ENCODE results near the gene PHLPP2.

The PHLPP2 gene

DNA sequence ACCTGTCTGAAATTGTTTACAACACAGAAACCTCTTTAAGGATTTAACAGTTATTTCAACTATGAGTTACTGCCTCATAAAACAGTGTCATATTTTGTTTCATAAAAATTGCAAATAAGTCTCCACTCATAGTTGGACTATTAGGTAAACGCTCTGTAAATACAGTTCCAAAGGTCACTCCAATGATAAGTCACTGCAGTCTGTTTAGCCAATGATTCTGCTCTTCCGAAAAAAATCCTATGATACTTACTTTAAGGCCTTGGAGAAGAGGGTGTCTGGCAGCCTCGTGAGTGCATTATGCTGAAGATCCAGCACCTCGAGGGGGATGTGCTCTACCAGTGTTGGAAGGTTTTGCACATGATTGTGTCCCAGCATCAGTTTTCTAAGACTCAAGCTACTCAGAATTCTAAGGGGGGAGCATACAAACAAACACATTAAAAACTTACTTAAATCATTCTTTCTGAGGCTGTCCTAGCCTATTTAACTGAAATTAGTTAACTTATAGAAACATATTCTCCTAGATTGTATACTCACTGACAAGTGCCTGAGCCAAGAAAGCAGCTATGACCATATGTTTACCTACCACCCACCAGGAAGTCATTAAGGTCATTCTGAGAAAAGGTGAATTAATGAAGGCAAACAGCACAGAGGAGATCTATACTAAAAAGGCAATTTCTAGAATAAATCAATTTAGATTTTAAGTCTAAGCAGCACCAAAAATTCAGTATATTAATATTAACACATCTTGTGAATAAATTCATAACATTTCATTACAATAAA, 57.4 kb downstream of the PHLPP2 start:
- peaks cover 77% of the 10 kb centered on the region for H3K36me3 Mint-ChIP-seq (ENCODE audit: low read depth)
- no peak for DNase-seq
- H3K27ac Mint-ChIP-seq = no peak overlapping the region
- H3K4me3 Mint-ChIP-seq = no peak overlapping the region
- H3K4me1 Mint-ChIP-seq (ENCODE audit: low read depth) = no peaks in the 10 kb centered on the region
- H3K9me3 Mint-ChIP-seq = no peaks in the 10 kb centered on the region
- no peaks in the 10 kb centered on the region for H3K27me3 Mint-ChIP-seq

DNA sequence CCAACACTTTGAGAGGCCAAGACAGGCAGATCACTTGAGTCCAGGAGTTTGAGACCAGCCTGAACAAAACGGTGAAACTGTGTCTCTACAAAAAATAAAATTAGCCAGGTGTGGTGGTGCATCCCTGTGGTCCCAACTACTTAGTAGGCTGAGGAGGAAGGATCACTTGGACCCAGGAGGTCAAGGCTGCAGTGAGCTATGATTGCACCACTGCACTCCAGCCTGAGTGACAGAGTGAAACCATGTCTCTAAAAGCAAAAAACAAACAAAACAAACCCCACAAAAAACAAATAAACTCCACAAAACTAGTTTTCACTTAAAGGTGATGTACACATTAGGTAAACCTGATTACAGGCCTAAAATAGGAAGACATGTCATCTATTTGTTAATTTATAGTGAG, 58.2 kb downstream of the PHLPP2 start:
- Mint-ChIP-seq H3K4me1 (ENCODE audit: low read depth) (no peaks in the 10 kb centered on the region), H3K36me3 (ENCODE audit: low read depth) (peaks cover 76% of the 10 kb centered on the region), H3K27me3 (no peaks in the 10 kb centered on the region), H3K9me3 (no peaks in the 10 kb centered on the region), H3K27ac (no peak overlapping the region), H3K4me3 (no peak overlapping the region)
- no peak for DNase-seq

DNA sequence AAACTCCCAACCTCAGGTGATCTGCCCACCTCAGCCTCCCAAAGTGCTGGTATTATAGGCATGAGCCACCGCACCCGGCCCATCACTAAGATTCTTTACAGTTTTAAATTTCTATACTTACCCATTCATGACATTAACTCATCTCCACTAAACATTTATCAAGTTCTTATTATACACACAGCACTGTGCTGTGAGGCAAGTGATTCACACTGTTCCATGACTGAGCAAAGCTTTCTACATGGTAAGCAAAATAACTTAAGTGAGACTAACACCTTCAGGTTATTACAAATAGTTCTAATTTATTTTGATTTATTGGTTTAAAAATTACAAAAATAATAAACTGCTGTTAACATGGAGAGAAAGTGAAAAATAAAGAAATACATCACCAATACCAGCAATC, 65.0 kb downstream of the PHLPP2 start:
- no peaks in the 10 kb centered on the region for H3K4me1 Mint-ChIP-seq (ENCODE audit: low read depth)

DNA sequence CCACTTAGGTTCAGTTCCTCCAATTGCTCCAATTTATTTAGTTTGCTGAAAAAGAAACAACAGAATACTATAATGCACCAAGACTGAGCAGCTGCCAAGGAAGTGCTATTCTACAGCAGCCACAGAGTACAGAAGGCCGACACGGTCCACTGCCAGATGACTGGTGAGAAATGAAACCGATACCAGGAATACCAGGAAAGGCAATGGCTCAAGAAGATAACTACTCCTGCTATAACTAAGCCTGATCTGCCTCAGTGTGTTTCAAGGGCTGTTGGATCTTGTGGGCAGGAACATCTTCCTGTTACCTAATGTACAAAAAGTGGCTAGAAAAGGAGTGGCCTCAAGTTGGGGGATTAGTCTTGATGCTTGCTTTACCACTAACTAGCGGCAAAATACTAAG, 65.7 kb downstream of the PHLPP2 start:
- no peak overlapping the region for H3K27ac Mint-ChIP-seq
- DNase-seq = no peak
- H3K27me3 Mint-ChIP-seq = no peaks in the 10 kb centered on the region
- H3K4me3 Mint-ChIP-seq = no peak overlapping the region
- H3K4me1 Mint-ChIP-seq (ENCODE audit: low read depth) = no peaks in the 10 kb centered on the region
- H3K36me3 Mint-ChIP-seq (ENCODE audit: low read depth) = peaks cover 61% of the 10 kb centered on the region
- H3K9me3 Mint-ChIP-seq = no peaks in the 10 kb centered on the region

More for the DNA sequence above, 65.0 kb downstream of the PHLPP2 start:
- no peaks in the 10 kb centered on the region for H3K27me3 Mint-ChIP-seq
- H3K27ac Mint-ChIP-seq = no peak overlapping the region
- no peaks in the 10 kb centered on the region for H3K9me3 Mint-ChIP-seq
- DNase-seq = no peak
- no peak overlapping the region for H3K4me3 Mint-ChIP-seq
- H3K36me3 Mint-ChIP-seq (ENCODE audit: low read depth) = peaks cover 64% of the 10 kb centered on the region

DNA sequence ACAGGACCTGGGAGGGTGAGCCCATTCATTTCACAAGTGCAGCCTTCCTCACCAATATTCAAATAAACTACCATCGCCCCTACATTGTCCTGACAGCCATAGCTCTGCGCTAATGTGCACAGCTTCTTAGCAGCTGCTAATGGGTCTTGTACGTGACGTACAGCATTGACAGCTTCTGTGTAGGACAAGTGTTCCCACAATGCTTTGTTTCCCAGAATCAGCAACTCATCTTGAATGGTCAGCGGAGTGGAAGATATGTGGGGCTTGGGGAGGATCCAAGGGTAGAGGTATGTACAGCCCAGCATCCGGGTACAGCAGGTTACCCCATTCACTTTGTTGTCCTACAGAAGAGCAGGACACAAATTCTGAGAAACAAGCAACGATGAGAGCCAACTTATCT, 74.8 kb downstream of the PHLPP2 start:
- H3K27ac Mint-ChIP-seq = no peak overlapping the region
- no peaks in the 10 kb centered on the region for H3K4me1 Mint-ChIP-seq (ENCODE audit: low read depth)
- H3K4me3 Mint-ChIP-seq = no peak overlapping the region
- no peaks in the 10 kb centered on the region for H3K27me3 Mint-ChIP-seq
- H3K36me3 Mint-ChIP-seq (ENCODE audit: low read depth) = peaks cover 78% of the 10 kb centered on the region
- DNase-seq = no peak
- no peaks in the 10 kb centered on the region for H3K9me3 Mint-ChIP-seq

DNA sequence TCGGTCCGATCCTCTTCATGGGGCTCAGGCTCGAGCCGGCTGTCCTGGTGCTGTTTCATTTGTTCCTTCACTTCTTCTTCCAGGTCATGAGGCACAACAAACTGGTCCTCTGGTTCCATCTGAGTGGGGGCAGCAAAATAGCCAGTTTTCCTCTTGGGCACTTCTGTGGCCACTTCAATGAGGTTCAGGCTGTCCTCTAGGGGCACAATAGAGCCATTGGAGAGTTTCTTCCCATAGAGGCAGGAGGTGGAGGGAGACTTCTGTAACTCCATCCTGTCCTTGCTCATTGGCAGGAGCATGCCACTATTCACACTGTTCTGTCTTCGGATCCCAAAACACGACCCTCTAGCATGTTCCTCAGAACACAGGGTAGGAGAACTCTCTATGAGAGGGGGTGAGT, 75.6 kb downstream of the PHLPP2 start:
- Mint-ChIP-seq H3K36me3 (ENCODE audit: low read depth) (peaks cover 73% of the 10 kb centered on the region), H3K9me3 (no peaks in the 10 kb centered on the region), H3K4me3 (no peak overlapping the region), H3K4me1 (ENCODE audit: low read depth) (no peaks in the 10 kb centered on the region), H3K27me3 (no peaks in the 10 kb centered on the region), H3K27ac (no peak overlapping the region)
- no peak for DNase-seq

DNA sequence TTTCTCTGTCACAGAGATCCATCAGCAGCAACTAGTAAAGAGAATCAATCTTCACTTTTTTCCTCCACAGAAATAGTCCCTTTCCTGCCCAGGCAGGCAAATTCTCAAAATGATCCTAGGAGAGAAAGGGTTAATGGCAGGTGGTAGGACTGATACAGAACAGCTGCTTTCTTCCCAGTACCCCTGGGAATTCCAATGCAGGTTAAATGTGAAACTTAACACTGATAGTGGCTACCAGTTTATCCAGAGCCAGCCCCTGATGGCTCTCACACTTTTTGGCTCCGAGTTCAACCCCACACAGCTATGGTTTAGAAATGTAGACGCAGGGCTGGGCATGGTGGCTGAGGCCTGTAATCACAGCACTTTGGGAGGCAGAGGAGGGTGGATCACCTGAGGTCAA, 76.3 kb downstream of the PHLPP2 start:
- no peak overlapping the region for H3K27ac Mint-ChIP-seq
- H3K4me3 Mint-ChIP-seq = no peak overlapping the region
- H3K36me3 Mint-ChIP-seq (ENCODE audit: low read depth) = peaks cover 67% of the 10 kb centered on the region
- no peak for DNase-seq
- H3K9me3 Mint-ChIP-seq = no peaks in the 10 kb centered on the region
- H3K27me3 Mint-ChIP-seq = no peaks in the 10 kb centered on the region
- H3K4me1 Mint-ChIP-seq (ENCODE audit: low read depth) = no peaks in the 10 kb centered on the region

DNA sequence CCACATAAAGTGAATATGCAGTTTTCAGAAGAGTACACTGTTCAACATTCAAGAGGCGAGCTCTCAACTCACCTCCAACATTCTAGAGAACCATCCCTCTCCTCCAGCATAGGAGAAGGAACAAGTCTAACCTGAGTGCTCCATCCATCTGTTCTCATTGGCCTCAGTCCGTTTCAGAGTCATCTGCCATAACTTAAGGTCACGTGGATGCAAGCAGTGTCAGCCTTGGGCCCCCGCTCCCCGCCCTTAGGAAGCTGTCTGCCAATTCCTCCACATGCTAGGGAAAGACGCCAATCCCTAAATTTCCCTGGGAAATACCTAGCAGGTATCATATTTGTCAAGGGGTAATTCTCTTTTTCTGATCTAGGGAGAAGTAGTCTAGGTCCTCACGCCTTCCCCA, 77.1 kb downstream of the PHLPP2 start:
- H3K4me3 Mint-ChIP-seq = no peak overlapping the region
- H3K4me1 Mint-ChIP-seq (ENCODE audit: low read depth) = no peaks in the 10 kb centered on the region
- peaks cover 59% of the 10 kb centered on the region for H3K36me3 Mint-ChIP-seq (ENCODE audit: low read depth)
- no peaks in the 10 kb centered on the region for H3K9me3 Mint-ChIP-seq
- no peak overlapping the region for H3K27ac Mint-ChIP-seq
- H3K27me3 Mint-ChIP-seq = no peaks in the 10 kb centered on the region
- DNase-seq = no peak

DNA sequence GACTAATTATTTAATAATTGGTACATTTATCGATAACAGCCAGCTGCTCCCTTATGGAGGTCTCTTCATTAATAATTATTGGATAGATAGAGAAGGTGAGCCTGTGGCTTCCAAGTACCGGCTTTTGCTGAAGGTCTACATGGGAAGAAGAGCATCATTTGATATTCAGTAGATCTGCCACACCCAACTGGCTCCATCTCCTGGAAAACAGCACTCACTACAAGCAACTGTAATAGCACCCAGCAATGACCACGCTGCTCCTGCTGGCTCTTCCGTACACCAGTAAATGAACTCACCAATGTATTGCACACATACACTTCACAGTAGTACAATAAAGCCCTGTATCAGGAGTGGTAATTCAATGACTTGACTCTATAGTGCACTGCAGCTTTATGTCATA, 79.1 kb downstream of the PHLPP2 start:
- H3K4me1 Mint-ChIP-seq (ENCODE audit: low read depth) = no peaks in the 10 kb centered on the region
- no peak overlapping the region for H3K27ac Mint-ChIP-seq
- no peaks in the 10 kb centered on the region for H3K9me3 Mint-ChIP-seq
- H3K27me3 Mint-ChIP-seq = no peaks in the 10 kb centered on the region
- H3K36me3 Mint-ChIP-seq (ENCODE audit: low read depth) = peaks cover 45% of the 10 kb centered on the region
- H3K4me3 Mint-ChIP-seq = no peak overlapping the region
- DNase-seq = no peak

DNA sequence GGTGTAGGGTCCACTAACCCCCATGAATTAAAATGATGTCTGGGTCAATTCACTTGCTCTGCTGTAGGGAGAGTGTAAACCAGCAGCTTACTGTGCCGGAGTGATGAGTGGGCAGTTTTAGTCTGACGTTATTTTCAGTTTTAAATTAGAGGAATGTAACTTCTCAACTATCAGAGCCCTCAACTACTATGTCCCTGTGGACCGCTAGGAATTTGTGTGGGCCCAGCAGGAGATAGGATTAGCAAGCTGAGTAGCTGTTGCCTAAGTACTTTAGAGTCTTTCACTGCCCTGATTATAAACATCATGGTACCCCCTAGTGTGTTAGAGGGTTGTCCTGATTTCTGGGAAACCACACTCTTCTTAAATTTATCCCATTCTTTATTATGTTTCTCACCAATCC, 87.1 kb downstream of the PHLPP2 start:
- H3K27me3 Mint-ChIP-seq = no peaks in the 10 kb centered on the region
- no peak for DNase-seq
- no peaks in the 10 kb centered on the region for H3K9me3 Mint-ChIP-seq
- no peak overlapping the region for H3K4me3 Mint-ChIP-seq
- H3K36me3 Mint-ChIP-seq (ENCODE audit: low read depth) = peaks cover 5% of the 10 kb centered on the region
- H3K27ac Mint-ChIP-seq = no peak overlapping the region
- H3K4me1 Mint-ChIP-seq (ENCODE audit: low read depth) = no peaks in the 10 kb centered on the region

DNA sequence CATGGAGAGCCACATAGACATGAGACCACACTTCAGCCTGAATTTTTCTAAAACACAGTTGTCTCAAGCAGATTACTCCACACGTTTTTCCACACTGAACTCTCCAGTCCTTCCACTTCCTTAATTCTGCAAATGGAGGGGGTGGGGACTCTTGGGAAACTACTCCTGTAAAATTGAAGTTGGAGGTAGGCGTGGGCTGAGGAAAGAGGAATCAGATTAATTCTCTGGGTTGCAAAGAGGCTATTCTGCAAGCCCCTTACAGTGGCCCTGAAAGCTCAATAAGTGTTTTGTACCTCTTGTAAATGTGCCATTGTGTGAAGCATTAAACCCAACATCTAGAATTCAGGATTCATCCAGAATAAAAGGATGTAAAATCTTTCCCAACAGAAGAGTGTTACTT, 88.9 kb downstream of the PHLPP2 start:
- no peak overlapping the region for H3K27ac Mint-ChIP-seq

DNA sequence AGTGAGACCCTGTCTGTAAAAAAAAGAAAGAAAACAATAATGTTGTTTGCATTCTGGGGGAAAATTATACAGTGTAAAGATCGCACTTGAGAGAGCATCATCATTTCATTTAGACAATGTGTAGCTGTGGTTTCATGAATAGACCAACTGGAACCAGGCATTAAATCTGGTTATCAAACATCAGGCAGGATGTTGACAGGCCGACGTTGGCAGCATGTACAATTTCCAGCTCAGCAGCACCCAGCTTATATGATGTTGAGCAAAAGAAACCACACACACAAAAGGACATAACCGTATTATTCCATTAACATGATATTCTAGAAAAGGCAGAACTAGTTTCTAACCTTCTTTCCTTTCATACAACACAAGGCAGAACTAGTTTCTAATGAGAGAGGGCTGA, 92.7 kb downstream of the PHLPP2 start:
- peaks cover 24% of the 10 kb centered on the region for H3K27me3 Mint-ChIP-seq
- H3K4me1 Mint-ChIP-seq (ENCODE audit: low read depth) = no peaks in the 10 kb centered on the region
- H3K27ac Mint-ChIP-seq = no peak overlapping the region
- no peaks in the 10 kb centered on the region for H3K36me3 Mint-ChIP-seq (ENCODE audit: low read depth)
- no peak for DNase-seq
- H3K9me3 Mint-ChIP-seq = no peaks in the 10 kb centered on the region
- no peak overlapping the region for H3K4me3 Mint-ChIP-seq

More for the DNA sequence above, 88.9 kb downstream of the PHLPP2 start:
- Mint-ChIP-seq H3K36me3 (ENCODE audit: low read depth) (peaks cover 5% of the 10 kb centered on the region), H3K4me1 (ENCODE audit: low read depth) (no peaks in the 10 kb centered on the region), H3K27me3 (no peaks in the 10 kb centered on the region), H3K4me3 (no peak overlapping the region), H3K9me3 (no peaks in the 10 kb centered on the region)
- no peak for DNase-seq

DNA sequence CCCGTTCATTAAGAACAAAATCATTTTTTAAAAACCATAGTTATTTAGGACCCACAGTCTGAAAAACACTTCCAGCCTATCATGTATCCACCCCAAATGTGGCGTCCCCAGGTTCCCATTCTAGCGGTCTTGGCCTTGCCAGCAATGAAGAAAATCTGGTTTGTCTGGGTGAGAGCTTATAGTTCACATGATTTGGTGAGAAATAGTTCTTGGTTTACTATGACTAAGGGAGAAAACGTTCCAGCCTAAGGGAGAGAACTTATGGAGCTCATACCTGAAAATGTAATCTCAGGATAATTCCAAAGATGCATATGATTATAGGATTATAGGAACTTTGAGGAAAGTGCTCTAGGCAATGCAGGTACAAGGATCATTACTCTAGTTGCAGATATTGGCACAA, 93.7 kb downstream of the PHLPP2 start:
- Mint-ChIP-seq H3K4me3 (no peak overlapping the region), H3K4me1 (ENCODE audit: low read depth) (no peaks in the 10 kb centered on the region), H3K9me3 (no peaks in the 10 kb centered on the region), H3K27ac (no peak overlapping the region), H3K36me3 (ENCODE audit: low read depth) (no peaks in the 10 kb centered on the region), H3K27me3 (peaks cover 26% of the 10 kb centered on the region)
- no peak for DNase-seq

DNA sequence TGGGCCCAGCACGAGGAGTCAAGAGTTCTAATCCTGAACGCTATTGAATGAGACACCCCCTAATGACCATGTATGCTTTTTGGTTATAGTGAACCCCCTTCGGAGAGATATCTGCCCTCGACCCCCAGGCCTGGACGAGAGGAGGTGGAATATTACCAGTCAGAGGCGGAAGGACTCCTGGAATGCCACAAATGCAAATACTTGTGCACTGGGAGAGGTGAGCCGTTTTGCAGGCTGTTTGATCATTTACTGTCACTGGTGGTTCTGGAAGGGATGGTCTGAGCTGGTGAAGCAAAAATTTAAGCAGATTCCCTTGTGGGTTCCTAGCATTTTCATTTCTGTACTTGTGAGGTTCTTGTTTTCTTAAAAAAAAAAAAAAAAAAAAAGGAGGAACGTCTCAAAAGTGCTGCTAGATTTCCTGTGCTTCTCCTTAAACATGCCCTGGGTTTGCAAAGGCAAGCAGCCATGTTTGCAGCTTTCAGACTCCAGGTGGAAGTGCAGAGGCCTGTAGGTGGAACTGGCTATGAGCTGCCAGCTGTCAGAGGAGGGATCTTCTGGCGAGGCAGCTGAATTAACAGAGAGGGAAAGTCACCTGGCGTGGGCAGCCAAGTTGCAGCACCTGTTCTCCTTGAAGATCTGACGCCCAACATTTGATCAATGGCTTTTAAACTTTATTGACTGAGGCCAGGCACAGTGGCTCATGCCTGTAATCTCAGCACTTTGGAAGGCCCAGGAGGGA, 95.1 kb downstream of the PHLPP2 start:
- Mint-ChIP-seq H3K27ac (no peak overlapping the region), H3K9me3 (no peaks in the 10 kb centered on the region), H3K4me1 (ENCODE audit: low read depth) (no peaks in the 10 kb centered on the region), H3K36me3 (ENCODE audit: low read depth) (no peaks in the 10 kb centered on the region), H3K27me3 (peaks cover 26% of the 10 kb centered on the region), H3K4me3 (no peak overlapping the region)
- no peak for DNase-seq

DNA sequence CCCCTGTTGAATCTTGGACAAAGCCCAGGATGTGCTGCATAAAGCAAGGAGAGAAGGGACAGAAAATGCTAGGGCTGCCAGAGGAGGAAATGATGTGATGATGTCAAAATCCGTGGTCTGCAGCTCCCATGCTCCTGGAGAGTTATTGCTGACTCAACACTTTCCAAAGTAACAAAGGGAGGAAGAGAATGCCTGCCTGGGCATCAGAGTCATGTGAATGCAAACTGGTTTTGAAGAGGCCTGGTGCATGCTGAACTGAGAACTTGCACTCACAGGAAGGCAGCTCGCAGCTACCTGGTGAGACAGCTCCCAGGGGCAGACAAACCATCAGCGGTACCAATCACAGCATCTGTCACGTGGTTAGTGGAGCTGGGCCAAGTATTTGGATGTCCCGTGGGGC, 95.7 kb downstream of the PHLPP2 start:
- no peaks in the 10 kb centered on the region for H3K36me3 Mint-ChIP-seq (ENCODE audit: low read depth)
- peaks cover 26% of the 10 kb centered on the region for H3K27me3 Mint-ChIP-seq
- no peak overlapping the region for H3K27ac Mint-ChIP-seq
- no peak overlapping the region for H3K4me3 Mint-ChIP-seq
- no peaks in the 10 kb centered on the region for H3K4me1 Mint-ChIP-seq (ENCODE audit: low read depth)
- H3K9me3 Mint-ChIP-seq = no peaks in the 10 kb centered on the region
- DNase-seq = no peak

Measured in activated T-cell treated with anti-CD3 and anti-CD28 coated beads, Interleukin-2, amount 50 U/mL, for 24 hours (primary cell).